H1 (cell line): ENCODE results near the gene MYO7B.

Experiments
- EP300 ChIP-seq, 2 experiments: IDR thresholded peaks; 1 replicate in 1 of 2; 2 replicates in 1 of 2; pipeline ENCODE4 v1.6.1; 2011 to 2012; ENCODE audit warnings: low read depth in 2 of 2, low read length in 2 of 2, mild to moderate bottlenecking in 2 of 2, borderline replicate concordance in 1 of 2, inconsistent platforms in 1 of 2, moderate library complexity in 1 of 2
- POLR2A ChIP-seq, 2 experiments: IDR thresholded peaks; 1 replicate in 1 of 2; 2 replicates in 1 of 2; pipeline ENCODE4 v1.6.1; 2011; ENCODE audit warnings: low read depth in 2 of 2, low read length in 2 of 2, mild to moderate bottlenecking in 2 of 2; ENCODE audit errors: control extremely low read depth in 1 of 2
- RFX5 ChIP-seq: IDR thresholded peaks from 2 replicates; pipeline ENCODE4 v1.6.1; 2011; ENCODE audit warnings: low read depth, low read length, improper control_type of control experiment, borderline replicate concordance
- RNF2 ChIP-seq: fragments of 200-900, 300-1000 bp; sonication (generic); IDR thresholded peaks from 2 replicates; pipeline ENCODE4 v1.7.1; 2016; ENCODE audit warnings: borderline replicate concordance, low read depth, mild to moderate bottlenecking, antibody characterized with exemption, low read length; ENCODE audit not compliant: poor library complexity, severe bottlenecking; ENCODE audit errors: missing control alignments
- SIX5 ChIP-seq: IDR thresholded peaks from 2 replicates; pipeline ENCODE4 v1.6.1; 2011; ENCODE audit warnings: mild to moderate bottlenecking, low read depth, low read length
- SP2 ChIP-seq: IDR thresholded peaks from 2 replicates; pipeline ENCODE4 v1.6.1; 2012; ENCODE audit warnings: mild to moderate bottlenecking, low read length, inconsistent platforms

DNA sequence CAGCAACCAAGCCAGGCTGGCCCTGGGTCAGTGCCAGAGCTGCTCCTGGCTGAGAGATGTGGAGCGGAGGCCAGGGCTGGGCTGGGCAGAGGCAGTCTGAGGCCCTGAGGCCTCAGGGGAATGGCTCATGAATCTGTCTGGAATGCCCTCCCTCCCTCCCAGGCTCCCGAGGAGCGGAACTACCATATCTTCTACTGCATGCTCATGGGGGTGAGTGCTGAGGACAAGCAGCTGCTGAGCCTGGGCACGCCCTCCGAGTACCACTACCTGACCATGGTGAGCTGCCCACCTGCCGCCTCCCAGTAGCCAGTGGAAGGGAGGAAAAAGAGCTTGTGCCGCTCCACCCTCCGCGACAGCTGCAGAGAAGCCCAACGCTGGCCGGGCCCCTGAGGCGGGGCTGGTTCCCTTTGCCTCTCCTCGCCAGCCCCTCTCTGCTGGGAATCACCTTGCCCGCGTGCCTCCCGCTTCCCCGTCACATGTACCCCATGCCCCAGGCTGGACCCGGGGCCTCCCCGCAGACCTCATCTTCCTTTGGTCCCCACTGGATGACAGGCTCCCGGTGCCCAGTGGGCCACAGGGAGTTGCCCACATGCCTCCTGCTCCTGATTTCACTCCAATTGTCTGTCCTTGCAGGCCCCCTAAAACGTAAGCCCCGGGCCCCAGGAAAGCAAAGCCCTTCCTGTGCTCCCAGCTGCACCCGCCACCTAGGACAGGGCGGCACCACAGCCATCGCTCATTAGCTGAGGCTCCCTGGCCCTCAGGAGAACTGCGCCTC is 41.1 kb downstream of the MYO7B start:
- TF ChIP-seq POLR2A (IDR thresholded peaks at IDR 0.05; ENCODE audit: control extremely low read depth in 1 of 2, low read depth in 2 of 2, low read length in 2 of 2) (no peak), RFX5 (no peak), SP2 (no peak), RNF2 (no peak), EP300 (IDR thresholded peaks at IDR 0.05; ENCODE audit: borderline replicate concordance in 1 of 2, low read depth in 2 of 2, low read length in 2 of 2) (no peak), SIX5 (no peak)
